Liver (tissue), 9 donors: ENCODE measurements around the gene CD84. TPM values are rescaled to one million over a fixed set of nuclear protein-coding genes. Genes with fewer than 3 reads are reported as not detected.

Source experiments
- DNase-seq: peaks from one replicate; pipeline ENCODE4 v3.0.0-alpha.2; 2017; ENCODE audit warnings: low spot score
- H3K27ac ChIP-seq, 2 donors: one replicate each; pipeline ENCODE4 v1.7.0; 2013; ENCODE audit warnings: inconsistent platforms in 2 of 2, low read length in 2 of 2, control low read depth in 1 of 2, low read depth in 1 of 2, mild to moderate bottlenecking in 1 of 2
- H3K27me3 ChIP-seq, 4 donors: one replicate each; pipeline versions ENCODE4 v1.6.1 to v1.7.0; 2013; ENCODE audit warnings: low read length in 3 of 4, inconsistent platforms in 1 of 4, mild to moderate bottlenecking in 1 of 4, moderate library complexity in 1 of 4; ENCODE audit not compliant: control insufficient read depth in 4 of 4, insufficient read depth in 4 of 4
- H3K36me3 ChIP-seq, 4 donors: one replicate each; pipeline versions ENCODE4 v1.6.1 to v1.7.0; 2013; ENCODE audit warnings: low read length in 3 of 4, mild to moderate bottlenecking in 3 of 4, low read depth in 1 of 4, moderate library complexity in 1 of 4; ENCODE audit not compliant: control insufficient read depth in 4 of 4, insufficient read depth in 3 of 4
- H3K4me1 ChIP-seq, 4 donors: one replicate each; pipeline versions ENCODE4 v1.6.1 to v1.7.0; 2013; ENCODE audit warnings: low read length in 3 of 4, mild to moderate bottlenecking in 3 of 4, moderate library complexity in 1 of 4; ENCODE audit not compliant: control insufficient read depth in 4 of 4, insufficient read depth in 4 of 4
- H3K4me3 ChIP-seq, 3 donors: one replicate each; pipeline versions ENCODE4 v1.6.1 to v1.7.0; 2013; ENCODE audit warnings: low read length in 3 of 3, control low read depth in 1 of 3, low read depth in 1 of 3, mild to moderate bottlenecking in 1 of 3
- H3K9ac ChIP-seq, 2 donors: one replicate each; pipeline ENCODE4 v1.7.0; 2013; ENCODE audit warnings: low read length in 2 of 2, mild to moderate bottlenecking in 2 of 2, moderate library complexity in 2 of 2, control low read depth in 1 of 2, low read depth in 1 of 2
- H3K9me3 ChIP-seq, 4 donors: one replicate each; pipeline versions ENCODE4 v1.6.1 to v1.7.0; 2013; ENCODE audit warnings: low read length in 3 of 4; ENCODE audit not compliant: control insufficient read depth in 4 of 4
- CTCF ChIP-seq: fragments of 150-350 bp; IDR thresholded peaks from 2 replicates; pipeline ENCODE4 v1.5.1; 2017; ENCODE audit warnings: improper control_type of control experiment, low read depth, low read length; ENCODE audit not compliant: missing input control
- EGR1 ChIP-seq, 2 donors: IDR thresholded peaks; 2 replicates each; pipeline ENCODE4 v1.6.1; 2016 to 2018; ENCODE audit warnings: antibody characterized with exemption in 2 of 2, low read depth in 2 of 2
- FOXA1 ChIP-seq: IDR thresholded peaks from 2 replicates; pipeline ENCODE4 v1.6.1; 2016; ENCODE audit warnings: antibody characterized with exemption
- FOXA2 ChIP-seq: IDR thresholded peaks from 2 replicates; pipeline ENCODE4 v1.6.1; 2016; ENCODE audit warnings: antibody characterized with exemption
- GABPA ChIP-seq, 2 donors: IDR thresholded peaks in 1 of 2; conservative IDR thresholded peaks in 1 of 2; 2 replicates each; pipeline ENCODE4 v1.6.1; 2016; ENCODE audit warnings: antibody characterized with exemption in 2 of 2, mild to moderate bottlenecking in 1 of 2, moderate library complexity in 1 of 2
- HNF4A ChIP-seq, 2 donors: conservative IDR thresholded peaks; 2 replicates each; pipeline ENCODE4 v1.6.1; 2016; ENCODE audit warnings: antibody characterized with exemption in 2 of 2, mild to moderate bottlenecking in 2 of 2
- JUND ChIP-seq, 2 donors: IDR thresholded peaks; 2 replicates each; pipeline ENCODE4 v1.6.1; 2016; ENCODE audit warnings: antibody characterized with exemption in 2 of 2
- NR2F2 ChIP-seq: IDR thresholded peaks from 2 replicates; pipeline ENCODE4 v1.6.1; 2016; ENCODE audit warnings: antibody characterized with exemption
- RAD21 ChIP-seq, 2 donors: IDR thresholded peaks; 2 replicates each; pipeline ENCODE4 v1.6.1; 2016; ENCODE audit warnings: antibody characterized with exemption in 2 of 2, mild to moderate bottlenecking in 2 of 2
- REST ChIP-seq: IDR thresholded peaks from 2 replicates; pipeline ENCODE4 v1.6.1; 2016; ENCODE audit warnings: antibody characterized with exemption, mild to moderate bottlenecking
- RXRA ChIP-seq, 2 donors: IDR thresholded peaks; 2 replicates each; pipeline ENCODE4 v1.6.1; 2017 to 2018; ENCODE audit warnings: antibody characterized with exemption in 2 of 2, mild to moderate bottlenecking in 1 of 2
- SP1 ChIP-seq: IDR thresholded peaks from 2 replicates; pipeline ENCODE4 v1.6.1; 2018; ENCODE audit warnings: antibody characterized with exemption, mild to moderate bottlenecking
- TAF1 ChIP-seq: conservative IDR thresholded peaks from 2 replicates; pipeline ENCODE4 v1.6.1; 2016; ENCODE audit warnings: antibody characterized with exemption, mild to moderate bottlenecking
- YY1 ChIP-seq: IDR thresholded peaks from 2 replicates; pipeline ENCODE4 v1.6.1; 2016; ENCODE audit warnings: antibody characterized with exemption, mild to moderate bottlenecking
- ZBTB33 ChIP-seq: IDR thresholded peaks from 2 replicates; pipeline ENCODE4 v1.6.1; 2016; ENCODE audit warnings: antibody characterized with exemption
- WGBS: extraction: QIAGEN DNeasy Blood & Tissue Kit; methylation state at CpG from one replicate; pipeline ENCODE4 v1.1.7; 2013; 5-methylcytosine and 5-hydroxymethylcytosine counted together
- polyA plus RNA-seq, 2 donors: library from polyadenylated mRNA; stranded (reverse) in 1 of 2; unstranded in 1 of 2; fragments of 200-250 nt in 1 of 2; fragments of >200 nt in 1 of 2; fragmentation: Nextera tagmentation in 1 of 2; extraction: Ambion mirVana in 1 of 2; gene quantifications; one replicate each; pipeline versions ENCODE4 v1.2.1 to v1.2.3, GENCODE V29; 2013 to 2015
- total RNA-seq, 2 donors: library from RNA; depleted of rRNA; stranded (reverse); fragments of >200 nt; gene quantifications; one replicate each; pipeline ENCODE4 v1.2.3, GENCODE V29; 2014
- TF ChIP-seq, protein P1 (sequence below): IDR thresholded peaks from 2 replicates; pipeline ENCODE4 v1.6.1; 2016; ENCODE audit warnings: antibody characterized with exemption
- donor health status: healthy.
- donor health status: healthy.
- donor health status: healthy.
- donor health status: healthy.
- donor health status: healthy.

Gene CD84
- total and polyA plus RNA-seq, 4 donors = 2.1 to 8.8 (median 4.4) TPM

DNA sequence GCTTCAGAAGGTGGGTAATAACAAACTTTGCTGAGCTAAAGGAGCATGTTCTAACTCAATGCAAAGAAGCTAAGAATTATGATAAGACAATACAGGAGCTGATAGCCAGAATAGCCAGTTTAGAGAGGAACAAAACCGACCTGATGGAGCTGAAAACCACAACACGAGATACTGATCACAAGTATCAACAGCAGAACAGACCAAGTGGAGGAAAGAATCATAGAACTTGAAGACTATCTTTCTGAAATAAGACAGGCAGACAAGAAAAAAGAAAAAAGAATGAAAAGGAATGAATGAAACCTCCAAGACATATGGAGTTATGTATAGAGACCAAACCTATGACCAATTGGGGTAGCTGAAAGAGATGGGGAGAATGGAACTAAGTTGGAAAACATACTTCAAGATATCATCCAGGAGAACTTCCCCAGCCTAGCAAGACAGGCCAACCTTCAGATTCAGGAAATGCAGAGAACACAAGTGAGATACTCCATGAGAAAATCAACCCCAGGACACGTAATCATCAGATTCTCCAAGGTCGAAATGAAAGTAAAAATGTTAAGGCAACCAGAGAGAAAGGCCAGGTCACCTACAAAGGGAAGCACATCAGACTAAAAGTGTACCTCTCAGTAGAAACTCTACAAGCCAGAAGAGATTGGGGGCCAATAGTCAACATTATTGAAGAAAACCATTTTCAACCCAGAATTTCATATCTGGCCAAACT lies 20.5 kb downstream of the CD84 start:
- WGBS = 82% methylated on average over 4 of the region's 4 CpGs
- H3K27ac ChIP-seq = no peak overlapping the region
- no peak for DNase-seq
- TF ChIP-seq, protein P1, sequence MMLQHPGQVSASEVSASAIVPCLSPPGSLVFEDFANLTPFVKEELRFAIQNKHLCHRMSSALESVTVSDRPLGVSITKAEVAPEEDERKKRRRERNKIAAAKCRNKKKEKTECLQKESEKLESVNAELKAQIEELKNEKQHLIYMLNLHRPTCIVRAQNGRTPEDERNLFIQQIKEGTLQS = no peak
- TF ChIP-seq SP1 (no peak), REST (no peak), HNF4A (conservative IDR thresholded peaks at IDR 0.05) (no peak), RAD21 (IDR thresholded peaks at IDR 0.05) (no peak), RXRA (IDR thresholded peaks at IDR 0.05) (no peak), NR2F2 (no peak), CTCF (no peak), FOXA1 (no peak), ZBTB33 (no peak), YY1 (no peak), JUND (IDR thresholded peaks at IDR 0.05) (no peak), TAF1 (no peak), GABPA (IDR thresholded peaks at IDR 0.05 in 1 of 2, conservative IDR thresholded peaks at IDR 0.05 in 1 of 2) (no peak), EGR1 (IDR thresholded peaks at IDR 0.05; ENCODE audit: low read depth in 2 of 2) (no peak)
- H3K27me3 ChIP-seq = no peaks in the 10 kb centered on the region
- H3K36me3 ChIP-seq = no peaks in the 10 kb centered on the region
- no peak overlapping the region for H3K9ac ChIP-seq
- no peaks in the 10 kb centered on the region for H3K4me1 ChIP-seq
- H3K4me3 ChIP-seq = no peak overlapping the region
- peaks cover 0 to 2% (median 0%) of the 10 kb centered on the region in 4 donors for H3K9me3 ChIP-seq

GRCh38 chr1:160553778-160554177 lies 25.5 kb downstream of the CD84 start:
- Histone ChIP-seq H3K9me3 (no peaks in the 10 kb centered on the region), H3K27me3 (no peaks in the 10 kb centered on the region), H3K27ac (no peak overlapping the region), H3K4me3 (no peak overlapping the region), H3K4me1 (no peaks in the 10 kb centered on the region), H3K36me3 (no peaks in the 10 kb centered on the region), H3K9ac (no peak overlapping the region)
- TF ChIP-seq YY1 (no peak), JUND (IDR thresholded peaks at IDR 0.05) (no peak), NR2F2 (no peak), GABPA (IDR thresholded peaks at IDR 0.05 in 1 of 2, conservative IDR thresholded peaks at IDR 0.05 in 1 of 2) (no peak), TAF1 (no peak), SP1 (no peak), FOXA2 (no peak), RAD21 (IDR thresholded peaks at IDR 0.05) (no peak), CTCF (no peak)
- no peak for DNase-seq
- 82% methylated on average over 4 of the region's 4 CpGs for WGBS
